Measurements from ENCODE around the gene SCUBE3. TPM values are rescaled to one million over a fixed set of nuclear protein-coding genes. Genes with fewer than 3 reads are reported as not detected.

SCUBE3 gene
- total and polyA plus RNA-seq, 2 experiments from 2014 or later = 0.39 to 1.1 TPM

GRCh38 chr6:35236223-35236622 lies 22.5 kb downstream of the SCUBE3 start:
- Histone ChIP-seq H3K79me2 (replicated peaks; ENCODE audit: insufficient read depth) (no peaks in the 10 kb centered on the region), H2AFZ (no peak overlapping the region), H3K27ac (ENCODE audit: low read depth) (no peak overlapping the region), H4K20me1 (replicated peaks; ENCODE audit: insufficient read depth) (peaks cover 19% of the 10 kb centered on the region), H3K27me3 (ENCODE audit: insufficient read depth) (peaks cover 50% of the 10 kb centered on the region), H3K36me3 (ENCODE audit: insufficient read depth) (no peaks in the 10 kb centered on the region), H3K4me3 (no peak overlapping the region), H3F3A (replicated peaks; ENCODE audit: low read depth) (no peaks in the 10 kb centered on the region), H3K4me1 (ENCODE audit: insufficient read depth) (peaks cover 31% of the 10 kb centered on the region), H3K9me2 (ENCODE audit: insufficient read depth) (no peaks in the 10 kb centered on the region), H3K4me2 (no peak overlapping the region)
- Mint-ChIP-seq H3K9me3 (peaks cover 24% of the 10 kb centered on the region), H3K4me3 (no peak overlapping the region), H3K36me3 (ENCODE audit: low read depth) (peaks cover 28% of the 10 kb centered on the region), H3K27ac (no peak overlapping the region), H3K4me1 (peaks cover 49% of the 10 kb centered on the region), H3K27me3 (ENCODE audit: insufficient read depth, low read depth, poor library complexity) (peaks cover 38% of the 10 kb centered on the region)
- TF ChIP-seq NANOG (IDR thresholded peaks at IDR 0.05; ENCODE audit: borderline replicate concordance) = no peak
- TF ChIP-seq ETS1 (IDR thresholded peaks at IDR 0.05) = no peak
- no peak for TF ChIP-seq REST (IDR thresholded peaks at IDR 0.05; ENCODE audit: unreplicated experiment)
- no peak for TF ChIP-seq POLR2AphosphoS5 (IDR thresholded peaks at IDR 0.05; ENCODE audit: low read depth)
- TF ChIP-seq ZNF462 (CRISPR knock-in tag; IDR thresholded peaks at IDR 0.05) = no peak
- no peak for TF ChIP-seq ZNF114 (CRISPR knock-in tag; IDR thresholded peaks at IDR 0.05)
- TF ChIP-seq ZNF331 (CRISPR knock-in tag; IDR thresholded peaks at IDR 0.05; ENCODE audit: low read depth) = no peak
- no peak for TF ChIP-seq STAT1 (IDR thresholded peaks at IDR 0.05; ENCODE audit: unreplicated experiment)
- no peak for TF ChIP-seq CREB1 (CRISPR knock-in tag; IDR thresholded peaks at IDR 0.05; ENCODE audit: low read depth)
- TF ChIP-seq EZH2phosphoT487 (IDR thresholded peaks at IDR 0.05; ENCODE audit: unreplicated experiment) = no peak
- TF ChIP-seq EZH2 (IDR thresholded peaks at IDR 0.05; ENCODE audit: low read depth, unreplicated experiment) = no peak
- no peak for TF ChIP-seq CTCF (conservative IDR thresholded peaks at IDR 0.05; ENCODE audit: low read depth in 2 of 2)
- no peak for TF ChIP-seq JUNB (IDR thresholded peaks at IDR 0.05; ENCODE audit: unreplicated experiment)
- no peak for ATAC-seq
- DNase-seq (ENCODE audit: low spot score) = no peak

Measured in GM23338 (cell line).